Activated T-cell treated with anti-CD3 and anti-CD28 coated beads for 48 hours (primary cell): ENCODE measurements around the gene SLC6A18.

Source experiments
- DNase-seq: peaks from one replicate; pipeline ENCODE4 v3.0.0-alpha.2; 2020; ENCODE audit warnings: low read depth

The SLC6A18 gene

GRCh38 chr5:1202798-1203185 lies 22.4 kb upstream of the SLC6A18 start:
- no peak for DNase-seq

- DNase-seq, result no peak
Observed at GRCh38 chr5:1203311-1203967, 21.7 kb upstream of the SLC6A18 start.

GRCh38 chr5:1203968-1204692 lies 21.1 kb upstream of the SLC6A18 start:
- no peak for DNase-seq

- DNase-seq, result no peak
Observed at GRCh38 chr5:1204693-1205242, 20.4 kb upstream of the SLC6A18 start.

- DNase-seq, result no peak
Observed at GRCh38 chr5:1205255-1206180, 19.7 kb upstream of the SLC6A18 start.

GRCh38 chr5:1206521-1207412 lies 18.4 kb upstream of the SLC6A18 start:
- no peak for DNase-seq

GRCh38 chr5:1207555-1207954 lies 17.6 kb upstream of the SLC6A18 start:
- no peak for DNase-seq

- no peak for DNase-seq
Observed at GRCh38 chr5:1208221-1208742, 16.9 kb upstream of the SLC6A18 start.

GRCh38 chr5:1208743-1209488 lies 16.3 kb upstream of the SLC6A18 start:
- no peak for DNase-seq

GRCh38 chr5:1209489-1209852 lies 15.7 kb upstream of the SLC6A18 start:
- no peak for DNase-seq

- DNase-seq, result no peak
Observed at GRCh38 chr5:1209896-1210776, 15.0 kb upstream of the SLC6A18 start.

- DNase-seq, result no peak
Observed at GRCh38 chr5:1210832-1211251, 14.3 kb upstream of the SLC6A18 start.

- no peak for DNase-seq
Observed at GRCh38 chr5:1211701-1212100, 13.5 kb upstream of the SLC6A18 start.

- DNase-seq, result no peak
Observed at GRCh38 chr5:1212271-1212670, 12.9 kb upstream of the SLC6A18 start.

GRCh38 chr5:1212881-1213280 lies 12.3 kb upstream of the SLC6A18 start:
- no peak for DNase-seq

GRCh38 chr5:1213508-1214162 lies 11.5 kb upstream of the SLC6A18 start:
- no peak for DNase-seq

- DNase-seq, result no peak
Observed at GRCh38 chr5:1214163-1214935, 10.8 kb upstream of the SLC6A18 start.

GRCh38 chr5:1214936-1215220 lies 10.3 kb upstream of the SLC6A18 start:
- DNase-seq, result no peak
